HG03175 (cell line): Measurements from ENCODE around the gene BCL7A.
"Not testable (repeated sequence)": the region's sequence is repeated elsewhere in the genome, so short reads cannot be mapped to it uniquely, and the experiment has no call there.

Experiments used
- ATAC-seq: cut with Tn5 transposase; IDR thresholded peaks from one replicate; pipeline ENCODE4 v1.9.1; 2021; ENCODE audit warnings: mild to moderate bottlenecking, moderate library complexity; ENCODE audit not compliant: unreplicated experiment

Gene BCL7A

DNA sequence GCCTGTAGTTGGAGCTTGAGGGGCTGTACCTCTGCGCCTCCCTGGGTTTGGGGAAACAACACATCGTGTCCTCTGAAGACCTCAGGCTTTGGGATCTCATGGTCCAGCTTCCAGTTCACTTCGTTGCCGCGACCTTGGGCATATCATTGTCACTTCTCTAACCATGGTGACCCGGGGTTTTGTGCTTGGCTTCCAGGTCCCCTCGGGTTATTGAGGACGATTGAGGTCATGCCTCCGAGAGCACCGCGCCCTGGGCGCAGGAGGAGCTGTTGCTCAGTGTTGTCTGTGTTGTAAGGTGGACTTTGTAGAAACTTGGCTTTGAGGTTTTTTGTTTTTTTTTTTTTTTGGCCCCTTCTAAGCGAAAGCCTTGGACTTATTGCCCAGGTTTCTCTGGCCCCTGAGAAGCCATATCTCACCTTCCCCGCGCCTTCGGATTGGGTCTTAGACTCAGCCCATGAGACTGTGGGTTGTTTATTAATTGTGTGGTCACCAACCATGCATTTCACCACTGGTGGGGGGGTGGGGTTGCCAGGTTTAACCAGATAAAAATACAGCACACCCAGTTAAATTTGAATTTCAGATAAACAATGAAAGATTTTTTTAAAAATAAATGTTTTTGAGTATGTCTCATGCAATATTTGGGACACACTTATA lies 2.6 kb downstream of the BCL7A start:
- peak; percentile 59 for ATAC-seq

DNA sequence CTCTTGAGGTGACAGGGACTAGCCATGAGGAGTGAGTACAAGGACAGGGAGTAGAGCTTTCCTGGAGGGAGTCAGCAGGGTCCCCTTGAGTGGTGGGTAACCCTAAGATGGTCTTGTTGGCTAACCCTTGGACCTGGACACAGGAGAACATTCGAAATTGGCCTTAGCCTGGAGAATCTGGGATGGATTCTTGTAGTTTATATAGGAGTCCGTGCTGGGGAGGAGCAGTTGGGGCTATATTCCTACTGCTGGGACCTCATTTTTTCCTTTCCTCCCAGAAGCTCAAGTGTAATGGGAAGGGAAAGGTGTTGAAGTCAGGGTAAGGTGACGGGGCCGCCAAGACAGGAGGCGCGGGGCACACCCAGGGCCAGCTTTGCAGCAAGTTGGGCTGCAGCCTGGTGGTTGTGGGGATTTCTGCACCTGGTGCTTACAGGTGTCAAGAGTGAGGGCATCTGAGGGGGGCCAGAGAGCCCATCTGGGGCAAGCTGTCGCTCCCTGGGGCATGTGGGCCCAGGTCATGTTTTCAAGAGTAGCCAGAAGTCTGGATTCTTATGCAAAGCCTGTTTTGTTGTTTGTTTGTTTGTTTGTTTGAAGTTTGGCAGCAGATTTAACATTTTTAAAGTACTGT lies 5.1 kb downstream of the BCL7A start:
- ATAC-seq, result no peak

DNA sequence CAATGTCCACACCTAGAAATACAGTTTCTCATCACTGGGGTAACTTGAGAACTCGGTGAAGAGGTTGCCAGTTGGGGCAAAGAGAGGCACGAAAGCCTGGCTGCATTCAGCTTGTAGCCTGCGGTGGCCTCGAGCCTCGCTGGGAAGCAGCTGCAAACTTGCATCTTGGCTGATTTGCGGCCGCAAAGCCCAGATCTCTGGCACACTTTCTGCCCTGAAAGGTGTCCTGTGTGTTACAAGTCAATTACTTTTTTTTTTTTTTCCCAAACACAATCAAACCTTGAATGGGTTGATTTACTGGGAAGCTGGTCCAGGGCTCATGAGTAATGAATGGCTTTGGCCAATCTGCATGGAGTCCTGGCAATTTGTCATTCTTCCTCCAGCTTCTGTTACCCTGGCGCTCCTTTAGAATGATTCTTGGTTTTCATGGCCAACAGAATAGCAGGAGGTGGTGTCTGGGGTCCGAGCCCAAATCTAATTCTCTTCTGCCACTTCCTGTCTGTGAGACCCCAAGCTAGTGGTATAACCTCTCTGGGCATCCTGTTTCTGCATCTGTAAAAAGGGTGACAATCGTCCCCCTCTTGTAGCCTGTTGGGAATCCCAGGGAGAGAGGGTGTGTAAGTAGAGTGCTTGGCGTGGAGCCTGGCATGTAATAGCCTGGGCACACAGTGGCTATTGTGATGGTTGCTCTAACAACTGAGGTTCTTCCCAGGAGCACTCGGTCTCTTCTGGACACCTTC lies 6.7 kb downstream of the BCL7A start:
- ATAC-seq, result no peak

DNA sequence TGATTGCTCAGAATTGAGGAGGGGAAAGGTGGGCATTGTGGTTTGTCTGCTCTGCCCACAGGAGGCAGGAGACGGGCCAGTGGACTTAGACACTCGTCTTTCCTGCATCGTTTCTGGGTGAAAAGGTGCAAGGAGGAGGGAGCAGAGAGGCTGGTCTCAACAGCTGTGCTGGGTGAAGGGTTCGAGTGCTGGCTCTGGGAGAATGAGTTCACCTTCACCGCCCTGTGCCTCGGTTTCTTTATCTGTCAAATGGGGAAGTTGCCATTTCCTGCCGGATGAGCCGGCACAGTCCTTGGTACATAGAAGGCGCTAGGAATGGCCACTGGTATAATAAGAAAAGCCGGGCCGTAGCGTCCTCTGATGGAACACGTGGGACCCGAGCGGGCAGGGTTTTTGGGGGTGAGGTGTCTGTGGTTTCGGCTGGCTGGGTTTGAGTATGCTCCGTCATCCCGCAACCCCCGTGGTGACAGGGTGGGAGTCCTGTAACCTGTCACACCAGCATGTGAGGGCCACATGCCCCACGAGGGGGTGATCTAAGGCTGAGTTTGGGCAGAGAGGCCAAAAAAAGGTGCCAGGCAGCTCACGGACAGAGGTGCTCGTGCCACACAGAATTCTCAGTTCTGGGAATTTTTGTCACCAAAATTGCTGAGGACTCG lies 7.3 kb downstream of the BCL7A start:
- peak; percentile 52 for ATAC-seq

DNA sequence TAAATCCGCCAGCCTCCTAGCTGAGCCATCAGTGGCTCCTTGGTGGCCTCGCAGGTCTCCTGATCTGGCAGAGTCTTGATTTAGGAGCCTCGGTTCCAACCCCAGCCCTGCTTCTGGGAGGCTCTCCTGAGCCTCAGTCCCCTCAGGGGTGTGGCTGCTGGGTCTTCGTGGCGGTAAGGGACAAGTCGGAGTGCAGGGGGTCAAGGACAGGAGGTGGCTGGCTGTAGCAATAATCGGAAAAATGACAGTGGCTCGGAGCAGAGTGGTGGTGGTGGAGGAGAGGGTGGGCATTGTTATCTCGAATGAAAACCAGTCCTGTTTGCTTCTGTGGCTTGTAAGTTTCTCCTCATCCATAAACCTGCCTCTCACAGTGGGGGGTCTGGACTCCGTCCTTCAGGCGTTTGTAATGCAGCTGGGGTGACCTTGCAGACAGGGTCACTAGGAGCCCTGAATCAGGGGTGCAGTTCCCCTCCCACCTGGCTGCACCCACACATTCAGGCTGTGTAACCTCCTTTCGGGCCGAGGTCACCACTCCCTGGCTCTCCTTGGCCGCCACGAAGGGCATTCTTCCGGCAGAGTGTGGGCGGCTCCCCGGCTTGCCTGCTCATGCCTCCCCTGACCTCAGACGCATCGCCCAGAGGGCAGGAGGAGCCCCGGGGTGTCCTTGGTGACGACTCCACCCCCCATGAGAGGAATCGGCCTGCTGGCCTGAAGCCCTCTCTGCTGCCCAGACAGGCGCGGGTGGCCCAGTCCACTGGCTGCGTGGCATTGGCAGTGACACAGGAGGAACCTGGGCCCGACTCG lies 8.1 kb downstream of the BCL7A start:
- ATAC-seq, result peak; percentile 10

DNA sequence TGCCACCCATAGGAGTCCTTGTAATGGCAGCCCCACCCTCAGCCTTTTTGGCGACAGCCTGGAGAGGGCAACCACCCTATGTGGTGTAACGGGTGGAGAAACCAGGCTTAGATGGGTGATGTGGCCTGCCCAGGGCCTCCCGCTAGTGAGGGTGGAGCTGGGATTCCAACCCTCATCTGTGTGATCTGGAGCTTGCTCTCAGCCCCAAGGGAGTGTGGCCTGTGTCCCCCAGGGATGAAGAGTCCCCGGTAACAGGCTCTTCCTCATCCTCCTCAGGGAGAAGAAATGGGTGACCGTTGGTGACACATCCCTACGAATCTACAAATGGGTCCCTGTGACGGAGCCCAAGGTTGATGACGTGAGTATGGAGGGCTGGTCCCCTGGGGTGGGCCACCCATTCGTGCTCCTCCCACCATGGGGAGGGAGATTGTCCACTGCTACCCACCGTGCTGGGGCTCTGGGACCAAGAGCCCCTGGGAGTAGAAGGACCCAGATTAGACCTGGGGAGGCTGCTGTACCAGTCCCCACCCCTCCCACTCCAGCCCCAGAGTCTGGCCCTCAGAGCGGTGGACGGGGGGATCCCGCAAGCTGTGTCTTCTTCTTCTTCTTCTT lies 8.8 kb downstream of the BCL7A start:
- ATAC-seq, result no peak

DNA sequence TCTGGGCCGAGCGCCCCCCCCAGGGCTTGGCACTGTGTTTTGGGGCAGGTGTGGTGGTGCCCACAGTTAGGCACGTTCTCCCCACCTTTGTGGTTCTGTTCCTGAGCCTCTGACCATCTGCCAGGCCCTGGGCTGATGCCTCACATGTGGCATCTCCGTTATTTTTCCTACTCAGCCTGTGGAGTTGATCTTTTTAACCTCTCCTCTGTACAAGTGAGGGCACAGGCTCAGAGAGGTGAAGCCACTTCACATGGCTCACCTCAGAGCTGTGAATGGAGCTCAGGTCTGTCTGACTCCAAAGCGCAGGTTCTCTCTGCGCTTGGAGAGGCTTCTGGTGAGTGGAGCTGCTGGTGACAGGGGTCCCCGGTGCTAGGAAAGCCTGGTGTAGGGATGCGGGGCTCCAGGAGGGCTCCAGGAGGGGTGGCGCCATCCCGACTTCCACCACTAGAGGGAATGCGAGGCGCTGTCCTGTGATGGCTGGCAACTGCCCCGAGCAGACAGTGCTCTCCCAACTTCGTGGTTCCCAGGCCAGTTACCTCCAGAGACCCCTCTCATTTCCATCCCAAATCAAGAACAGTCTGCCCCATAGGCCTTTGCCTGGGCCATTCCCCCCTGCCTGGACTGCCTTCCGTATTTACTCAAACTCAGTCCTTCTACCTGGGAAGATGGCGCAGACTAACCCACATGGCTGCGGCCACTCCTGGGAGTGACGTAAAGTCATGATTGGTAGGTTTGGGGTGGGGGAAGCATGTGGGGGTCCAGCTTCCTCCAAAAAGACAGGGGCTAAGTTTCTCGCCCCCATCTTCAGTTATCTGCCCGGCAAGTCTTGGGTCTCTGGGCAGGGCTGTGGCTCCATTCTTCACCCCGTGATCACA lies 9.9 kb downstream of the BCL7A start:
- no peak for ATAC-seq

DNA sequence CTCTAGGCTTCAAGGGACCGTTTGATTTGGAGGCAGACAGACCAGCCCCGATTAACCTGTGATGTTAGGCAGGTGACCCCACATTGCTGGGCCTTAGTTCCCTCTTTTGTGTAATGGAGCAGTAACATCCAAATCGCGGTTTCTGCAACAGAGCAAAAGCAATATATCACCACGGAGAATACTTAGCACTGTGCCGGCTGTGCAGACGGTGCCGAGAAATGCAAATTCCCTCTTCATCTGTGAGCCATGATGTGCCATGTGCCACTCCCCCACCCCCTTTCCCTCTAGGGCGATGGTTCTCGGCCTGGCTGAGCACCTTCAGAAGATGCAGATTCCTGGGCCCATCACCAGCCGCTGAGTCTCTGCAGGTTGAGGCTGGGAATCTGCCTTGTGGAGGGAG lies 10.9 kb downstream of the BCL7A start:
- no peak for ATAC-seq

DNA sequence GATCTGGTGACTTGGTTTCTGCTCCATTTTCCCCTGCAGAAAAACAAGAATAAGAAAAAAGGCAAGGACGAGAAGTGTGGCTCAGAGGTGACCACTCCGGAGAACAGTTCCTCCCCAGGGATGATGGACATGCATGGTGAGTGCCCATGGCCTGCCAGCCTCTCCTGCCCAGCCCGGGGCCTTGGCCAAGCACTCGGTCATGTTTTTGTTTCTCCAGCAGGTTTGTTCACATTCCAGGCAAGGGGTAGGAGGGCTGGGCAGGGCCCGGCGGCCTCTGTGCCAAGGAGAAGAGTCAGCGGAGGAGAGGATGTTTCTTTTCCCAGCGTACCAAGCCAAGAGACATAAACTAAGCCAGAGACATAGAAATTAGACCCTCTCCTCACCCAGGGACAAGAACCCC lies 13.6 kb downstream of the BCL7A start:
- ATAC-seq, result no peak

DNA sequence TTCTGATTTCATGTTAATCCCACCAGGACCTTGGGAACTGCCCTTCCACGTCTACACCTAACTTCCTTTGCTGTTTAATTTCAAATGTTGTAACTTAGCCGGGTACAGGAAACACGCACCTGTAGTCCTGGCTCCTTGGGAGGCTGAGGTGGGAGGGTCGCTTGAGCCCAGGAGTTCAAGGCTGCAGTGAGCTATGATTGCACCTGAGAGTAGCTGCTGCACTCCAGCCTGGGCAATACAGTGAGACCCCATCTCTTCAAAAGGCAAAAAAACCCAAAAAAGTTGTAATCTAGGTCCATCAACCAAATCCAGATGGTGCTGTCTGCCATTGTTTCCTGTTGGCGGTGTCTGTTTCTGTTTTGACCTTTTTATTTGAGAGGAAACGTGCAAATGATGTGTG lies 14.5 kb downstream of the BCL7A start:
- ATAC-seq, result no peak

DNA sequence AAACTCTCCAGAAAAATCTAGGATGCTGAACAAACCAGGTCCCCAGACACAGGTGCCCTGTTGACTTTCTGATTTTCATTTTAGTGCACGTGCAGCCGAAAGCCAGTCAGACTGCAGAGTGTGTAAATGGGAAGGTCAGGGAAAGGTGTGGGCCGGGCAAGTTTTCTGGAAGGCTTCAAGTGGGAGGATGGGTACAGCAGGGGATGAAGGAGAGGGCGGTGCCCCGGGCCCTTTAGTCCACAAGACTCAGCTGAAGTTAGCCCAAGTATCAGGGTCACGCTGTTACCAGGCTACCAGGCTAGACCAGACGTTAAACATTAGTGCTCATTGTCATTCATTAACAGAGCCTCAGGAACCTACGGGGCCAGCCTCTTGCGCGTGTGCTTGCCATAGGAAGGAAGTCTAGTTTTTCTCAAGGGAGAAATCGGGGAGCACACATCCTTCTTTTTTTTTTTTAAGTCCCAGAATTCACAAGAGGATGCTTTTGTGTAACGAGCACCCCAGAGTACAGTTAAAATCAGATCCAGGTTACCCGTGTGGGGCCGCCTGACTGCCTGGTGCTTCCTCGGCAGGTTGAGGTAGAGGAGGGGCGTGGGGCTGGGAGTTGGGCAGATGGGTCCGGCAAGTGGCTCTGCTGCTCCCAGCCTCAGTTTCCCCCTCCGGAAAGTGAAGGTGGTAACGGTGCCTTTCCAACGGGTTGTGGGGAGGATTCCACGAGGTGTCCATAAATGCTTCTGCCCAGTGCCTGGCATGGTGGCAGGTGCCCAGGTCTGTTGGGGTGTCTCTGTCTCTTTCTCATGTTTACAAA lies 19.1 kb downstream of the BCL7A start:
- no peak for ATAC-seq

DNA sequence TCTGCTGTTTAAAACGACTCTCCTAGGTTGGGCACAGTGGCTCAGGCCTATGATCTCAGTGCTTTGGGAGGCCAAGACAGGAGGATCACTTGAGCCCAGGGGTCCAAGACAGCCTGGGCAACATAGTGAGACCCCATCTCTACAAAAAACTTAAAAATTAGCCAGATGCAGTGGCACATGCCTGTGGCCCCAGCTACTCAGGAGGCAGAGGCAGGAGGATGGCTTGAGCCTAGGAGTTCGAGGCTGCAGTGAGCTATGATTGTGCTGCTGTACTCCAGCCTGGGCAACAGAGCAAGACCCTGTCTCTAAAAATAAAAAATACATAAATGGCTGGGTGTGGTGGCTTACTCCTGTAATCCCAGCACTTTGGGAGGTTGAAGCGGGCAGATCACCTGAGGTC lies 19.8 kb downstream of the BCL7A start:
- not testable (repeated sequence) for ATAC-seq

DNA sequence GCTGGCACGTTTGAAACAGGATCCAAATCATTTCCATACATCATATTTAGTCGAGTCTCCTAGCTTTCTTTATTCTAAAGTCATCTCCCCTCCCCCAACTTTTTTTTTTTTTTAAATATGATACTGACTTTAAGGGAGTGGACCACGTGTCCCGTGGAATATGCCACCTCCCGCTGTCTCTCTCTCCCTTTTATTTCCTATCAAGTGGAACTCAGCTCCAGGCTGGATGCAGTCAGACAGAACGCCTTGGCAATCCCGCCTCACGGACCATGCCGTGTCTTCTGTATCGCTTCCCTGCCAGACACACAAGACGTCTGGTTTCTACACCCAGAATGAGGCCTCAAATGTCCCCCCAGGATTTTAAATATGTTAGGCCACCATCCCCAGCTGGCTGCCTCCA lies 21.2 kb downstream of the BCL7A start:
- ATAC-seq, result no peak

DNA sequence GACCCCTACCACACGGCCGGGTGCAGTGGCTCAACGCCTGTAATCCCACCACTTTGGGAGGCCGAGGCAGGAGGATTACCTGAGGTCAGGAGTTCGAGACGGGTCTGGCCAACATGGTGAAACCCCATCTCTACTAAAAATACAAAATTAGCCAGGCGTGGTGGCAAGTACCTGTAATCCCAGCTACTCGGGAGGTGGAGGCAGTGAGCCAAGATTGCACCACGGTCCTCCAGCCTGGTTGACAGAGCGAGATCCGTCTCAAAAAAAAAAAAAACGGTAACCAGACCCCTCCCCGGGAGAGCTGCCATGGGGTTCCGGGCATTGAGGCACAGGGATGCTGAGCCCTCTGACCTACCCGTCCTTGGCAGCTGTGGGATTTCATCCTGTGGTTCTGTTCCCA lies 21.8 kb downstream of the BCL7A start:
- no peak for ATAC-seq

DNA sequence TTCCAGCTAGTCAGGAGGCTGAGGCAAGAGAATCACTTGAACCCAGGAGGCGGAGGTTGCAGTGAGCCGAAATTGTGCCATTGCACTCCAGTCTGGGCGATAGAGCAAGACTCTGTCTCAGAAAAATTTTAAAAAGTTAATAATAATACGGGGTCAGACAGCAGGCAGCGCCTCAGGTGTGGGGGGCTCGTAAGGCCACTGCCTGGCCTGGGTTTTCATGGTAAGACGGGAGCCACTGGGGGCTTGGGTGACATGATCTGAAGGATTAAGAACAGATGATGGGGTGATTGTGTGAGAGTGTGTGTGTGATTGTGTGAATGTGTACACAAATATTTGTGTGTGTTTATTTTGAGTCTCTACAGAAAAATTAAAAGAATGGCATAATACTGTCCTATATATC lies 23.6 kb downstream of the BCL7A start:
- ATAC-seq, result no peak

DNA sequence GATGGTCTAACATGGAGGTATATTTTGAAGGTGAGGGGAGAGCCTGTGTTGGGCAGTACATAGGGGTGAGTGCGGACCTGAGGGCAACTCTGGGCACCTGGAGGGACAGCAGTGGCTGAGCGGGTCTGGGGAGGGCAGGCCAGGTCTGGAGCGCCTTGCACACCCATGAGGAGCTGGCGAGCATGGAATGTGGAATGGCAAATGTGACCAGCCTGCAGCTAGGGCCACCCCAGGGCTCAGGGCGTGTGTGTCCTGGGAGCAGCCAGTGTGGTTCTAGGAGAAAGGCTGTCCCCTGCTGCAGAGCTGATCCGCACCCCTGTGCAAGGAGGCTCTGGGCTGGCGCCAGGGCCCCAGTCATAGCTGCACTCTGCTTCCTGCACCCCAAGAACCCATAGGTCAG lies 24.5 kb downstream of the BCL7A start:
- no peak for ATAC-seq

DNA sequence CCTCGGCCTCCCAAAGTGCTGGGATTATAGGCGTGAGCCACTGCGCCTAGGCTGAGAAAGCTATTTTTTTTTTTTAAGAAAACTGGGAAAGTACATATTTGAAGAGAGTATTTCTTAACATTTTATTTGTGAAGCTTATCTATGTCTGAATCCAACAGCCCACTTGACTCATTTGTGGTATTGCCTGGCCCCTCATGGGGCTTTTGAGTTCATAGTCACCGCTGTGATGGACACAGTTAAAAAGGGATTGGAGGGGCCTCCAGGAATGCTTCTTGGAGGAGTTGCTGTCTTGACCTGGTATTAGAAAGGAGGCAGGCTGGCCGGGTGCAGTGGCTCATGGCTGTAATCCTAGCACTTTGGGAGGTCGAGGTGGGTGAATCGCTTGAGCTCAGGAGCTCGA lies 26.5 kb downstream of the BCL7A start:
- ATAC-seq, result no peak

DNA sequence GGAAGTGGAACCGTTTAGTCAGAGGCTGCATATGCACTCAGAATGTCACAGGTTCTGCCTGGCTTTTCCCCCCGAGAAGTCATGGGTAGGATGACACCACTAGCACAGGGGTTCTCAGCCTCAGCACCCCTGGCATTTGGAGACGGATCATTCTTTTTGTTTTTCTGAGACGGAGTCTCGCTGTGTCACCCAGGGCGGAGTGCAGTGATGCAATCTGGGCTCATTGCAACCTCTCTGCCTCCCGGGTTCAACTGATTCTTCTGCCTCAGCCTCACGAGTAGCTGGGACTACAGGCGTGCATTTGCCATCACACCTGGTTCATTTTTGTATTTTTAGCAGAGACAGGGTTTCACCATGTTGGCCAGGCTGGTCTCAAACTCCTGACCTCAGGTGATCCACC lies 28.1 kb downstream of the BCL7A start:
- ATAC-seq, result no peak

DNA sequence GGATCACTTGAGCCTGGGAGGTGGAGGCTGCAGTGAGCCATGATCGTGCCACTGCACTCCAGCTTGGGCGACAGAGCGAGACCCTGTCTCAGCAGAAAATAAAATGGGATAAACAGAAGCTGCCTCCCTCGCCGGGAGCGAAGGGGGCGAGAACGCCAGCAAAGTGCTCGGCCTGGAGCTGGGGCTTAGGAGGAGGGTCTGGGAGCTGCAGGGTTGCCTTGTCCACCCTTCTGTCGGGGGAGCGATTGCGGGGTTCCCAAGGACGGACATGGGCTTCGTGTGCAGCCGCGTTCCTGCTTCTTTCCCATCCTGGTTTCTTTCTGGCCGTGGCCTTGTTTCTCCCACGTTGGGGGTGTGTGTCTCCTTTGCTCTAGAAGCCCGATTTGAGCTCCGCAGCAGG lies 29.0 kb downstream of the BCL7A start:
- no peak for ATAC-seq
